ENCODE results near the gene PTPRE.

DNA sequence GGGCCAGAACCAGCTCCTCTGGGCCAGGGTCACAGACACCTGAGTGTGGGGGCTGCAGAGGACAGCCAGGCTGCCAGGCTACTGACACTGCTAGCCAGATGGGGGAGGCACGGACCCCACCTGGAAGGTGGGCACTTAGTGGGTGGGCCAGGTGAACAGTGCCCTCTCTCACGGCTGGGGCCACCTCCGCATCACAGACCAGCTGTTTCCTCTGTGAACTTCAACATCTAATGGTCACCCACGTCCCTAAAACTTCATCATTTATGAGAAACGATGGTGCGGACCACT, 138.9 kb downstream of the PTPRE start:
- TF ChIP-seq ZNF274 (IDR thresholded peaks at IDR 0.05; ENCODE audit: low read depth, low read length) (no peak), YY1 (IDR thresholded peaks at IDR 0.05; ENCODE audit: insufficient read depth, insufficient read length) (no peak)
